Measurements from ENCODE around the gene BUB3. TPM values are rescaled to one million over a fixed set of nuclear protein-coding genes. Genes with fewer than 3 reads are reported as not detected.

The BUB3 gene
- total and polyA plus RNA-seq, 2 experiments from 2014 or later = 92.0 to 131 TPM

DNA sequence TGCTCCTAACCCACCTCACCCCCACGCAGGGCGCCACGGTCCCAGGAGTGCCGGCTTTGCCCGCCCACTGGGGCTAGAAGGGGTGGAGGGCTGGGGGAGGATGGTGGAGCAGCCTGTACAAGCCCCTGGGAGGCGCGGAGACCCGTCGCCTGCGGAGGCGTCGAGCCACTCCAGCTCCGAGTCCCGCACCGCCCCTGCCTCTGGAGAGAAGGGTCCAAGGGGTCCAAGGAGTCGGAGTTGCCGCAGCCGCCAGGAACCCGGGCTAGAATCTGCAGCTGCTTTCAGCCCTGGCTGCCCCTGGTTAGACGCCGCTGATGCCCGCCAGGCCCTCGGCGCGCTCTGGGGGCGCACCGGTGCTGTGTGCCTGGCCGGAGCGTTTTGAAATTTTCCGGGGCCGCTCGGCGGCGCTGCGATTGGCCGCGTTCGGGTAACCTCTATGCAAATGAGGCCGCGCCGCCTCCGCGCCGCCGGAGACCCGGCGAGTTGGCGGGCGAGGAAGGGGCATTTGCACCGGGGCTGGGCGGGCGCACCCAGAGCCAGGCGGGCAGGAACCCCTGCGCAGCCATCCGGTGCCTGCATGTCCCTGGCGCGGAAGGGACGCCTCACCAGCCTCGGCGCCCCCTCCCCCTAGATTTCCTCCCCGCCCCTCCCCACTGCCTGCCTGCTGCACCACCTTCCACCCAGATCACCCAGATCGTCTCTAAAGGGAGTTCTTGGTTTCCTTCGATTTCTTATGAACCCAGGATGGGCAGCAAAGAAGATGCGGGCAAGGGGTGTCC, 6.4 kb upstream of the BUB3 start, which contains the start of gene HMX2:
TSS of gene HMX2 (plus strand) at position 502 of the 779 bp plus-strand sequence. CDS start at position 745, 243 bp downstream.
- DNase-seq (ENCODE audit: low spot score) = no peak
- no peaks in the 10 kb centered on the region for H3K36me3 ChIP-seq (replicated peaks; ENCODE audit: insufficient read depth, low read depth)
- no peak within 1 kb of the TSS for H2AFZ ChIP-seq
- H3K9me2 ChIP-seq (replicated peaks; ENCODE audit: insufficient read depth) = no peaks in the 10 kb centered on the region
- H4K20me1 ChIP-seq (ENCODE audit: insufficient read depth, poor library complexity, severe bottlenecking) = no peaks in the 10 kb centered on the region
- H3K27ac ChIP-seq = no peak within 1 kb of the TSS
- peaks cover 14% of the 10 kb centered on the region for H3K4me1 ChIP-seq (ENCODE audit: insufficient read depth)
- under 1% methylated on average over 26 of the region's 64 CpGs for WGBS (ENCODE audit: low lambda C conversion rate, missing lambda C conversion rate)
- H3K79me2 ChIP-seq = no peaks in the 10 kb centered on the region
- no peaks in the 10 kb centered on the region for H3K9me3 ChIP-seq (ENCODE audit: low read depth)
- H3K4me3 ChIP-seq = no peak within 1 kb of the TSS
- H3K27me3 ChIP-seq = peaks cover 100% of the 10 kb centered on the region
- peak; percentile 51 for TF ChIP-seq EZH2 (IDR thresholded peaks at IDR 0.05; ENCODE audit: borderline replicate concordance)
- no peak for TF ChIP-seq CTCF (IDR thresholded peaks at IDR 0.05; ENCODE audit: poor library complexity)
- no peak for TF ChIP-seq EZH2phosphoT487 (IDR thresholded peaks at IDR 0.05; ENCODE audit: low read depth, severe bottlenecking, unreplicated experiment)
- H3K4me2 ChIP-seq = peak within 1 kb of the TSS; percentile 87

DNA sequence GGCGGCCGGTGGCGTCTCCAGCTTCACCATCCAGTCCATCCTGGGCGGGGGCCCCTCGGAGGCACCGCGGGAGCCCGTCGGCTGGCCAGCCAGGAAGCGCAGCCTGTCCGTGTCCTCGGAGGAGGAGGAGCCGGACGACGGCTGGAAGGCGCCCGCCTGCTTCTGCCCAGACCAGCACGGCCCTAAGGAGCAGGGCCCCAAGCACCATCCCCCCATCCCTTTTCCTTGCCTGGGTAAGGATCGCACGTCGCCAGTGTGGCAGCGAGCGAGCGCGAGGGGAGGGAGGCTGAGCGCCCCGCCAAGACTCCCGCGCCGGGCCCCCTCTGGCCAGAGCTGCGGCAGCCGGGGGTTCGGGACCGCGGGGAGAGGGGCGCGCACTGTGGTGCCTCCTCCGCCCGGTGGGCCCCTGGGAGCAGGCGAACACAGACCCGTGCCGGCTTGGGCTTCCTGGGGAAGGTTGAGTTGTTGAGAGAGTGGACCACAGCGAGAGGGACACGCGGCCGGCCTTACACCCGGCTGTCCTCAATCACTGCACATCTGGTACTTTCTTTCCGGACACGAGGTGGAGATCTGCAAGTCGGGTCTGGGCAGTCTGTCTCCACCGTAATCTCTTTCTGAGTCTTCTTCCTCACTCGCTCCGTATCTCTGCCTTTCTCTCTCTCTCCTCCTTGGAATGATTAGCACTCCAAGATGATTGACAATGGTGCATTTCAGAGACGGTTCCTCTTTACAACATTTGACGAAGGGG, 5.6 kb upstream of the BUB3 start:
- Histone ChIP-seq H3K4me3 (no peak overlapping the region), H3K27me3 (peaks cover 98% of the 10 kb centered on the region), H4K20me1 (ENCODE audit: insufficient read depth, poor library complexity, severe bottlenecking) (no peaks in the 10 kb centered on the region), H3K4me1 (ENCODE audit: insufficient read depth) (peaks cover 14% of the 10 kb centered on the region), H3K36me3 (replicated peaks; ENCODE audit: insufficient read depth, low read depth) (no peaks in the 10 kb centered on the region), H3K9me2 (replicated peaks; ENCODE audit: insufficient read depth) (no peaks in the 10 kb centered on the region), H2AFZ (no peak overlapping the region), H3K4me2 (peak overlapping the region; percentile 87), H3K9me3 (ENCODE audit: low read depth) (no peaks in the 10 kb centered on the region), H3K27ac (no peak overlapping the region), H3K79me2 (no peaks in the 10 kb centered on the region)
- DNase-seq (ENCODE audit: low spot score) = no peak
- 3% methylated on average over 53 of the region's 55 CpGs for WGBS (ENCODE audit: low lambda C conversion rate, missing lambda C conversion rate)
- no peak for TF ChIP-seq CTCF (IDR thresholded peaks at IDR 0.05; ENCODE audit: poor library complexity)
- TF ChIP-seq EZH2phosphoT487 (IDR thresholded peaks at IDR 0.05; ENCODE audit: low read depth, severe bottlenecking, unreplicated experiment) = peak; percentile 27
- TF ChIP-seq EZH2 (IDR thresholded peaks at IDR 0.05; ENCODE audit: borderline replicate concordance) = peak; percentile 69

GRCh38 chr10:123149162-123149567, 5.0 kb upstream of the BUB3 start:
- peak; percentile 37 for TF ChIP-seq EZH2 (IDR thresholded peaks at IDR 0.05; ENCODE audit: borderline replicate concordance)
- no peak for TF ChIP-seq CTCF (IDR thresholded peaks at IDR 0.05; ENCODE audit: poor library complexity)
- TF ChIP-seq EZH2phosphoT487 (IDR thresholded peaks at IDR 0.05; ENCODE audit: low read depth, severe bottlenecking, unreplicated experiment) = peak; percentile 27
- H3K9me3 ChIP-seq (ENCODE audit: low read depth) = no peaks in the 10 kb centered on the region
- no peaks in the 10 kb centered on the region for H3K9me2 ChIP-seq (replicated peaks; ENCODE audit: insufficient read depth)
- DNase-seq (ENCODE audit: low spot score) = no peak
- no peak overlapping the region for H2AFZ ChIP-seq
- peak overlapping the region; percentile 87 for H3K4me2 ChIP-seq
- H3K27me3 ChIP-seq = peaks cover 92% of the 10 kb centered on the region
- no peak overlapping the region for H3K27ac ChIP-seq
- WGBS (ENCODE audit: low lambda C conversion rate, missing lambda C conversion rate) = 5% methylated on average over 10 of the region's 12 CpGs
- H3K36me3 ChIP-seq (replicated peaks; ENCODE audit: insufficient read depth, low read depth) = no peaks in the 10 kb centered on the region
- no peak overlapping the region for H3K4me3 ChIP-seq
- H3K79me2 ChIP-seq = no peaks in the 10 kb centered on the region
- H4K20me1 ChIP-seq (ENCODE audit: insufficient read depth, poor library complexity, severe bottlenecking) = no peaks in the 10 kb centered on the region
- peaks cover 14% of the 10 kb centered on the region for H3K4me1 ChIP-seq (ENCODE audit: insufficient read depth)

Measured in hepatocyte (in vitro differentiated cells).